Calu3 (cell line): ENCODE measurements around the gene FABP3. TPM values are rescaled to one million over a fixed set of nuclear protein-coding genes. Genes with fewer than 3 reads are reported as not detected.

Experiments used
- BruUV-seq: library from RNA; stranded (reverse); fragments of 400-500 nt; replicated peaks from 2 replicates; lab custom pipeline; 2021; lab: Mats Ljungman, UMichigan
- CTCF ChIA-PET: fragments of 300-600 bp; sonication (Branson Sonifier 250); formaldehyde crosslinking; loops from one replicate; lab custom pipeline; 2022; ENCODE audit warnings: antibody characterized with exemption; lab: Charles Lee
- DNase-seq: peaks from one replicate; pipeline ENCODE4 v3.0.0; 2022
- H3K27ac Mint-ChIP-seq: one replicate; pipeline ENCODE4 v1.8.0; 2022; ENCODE audit warnings: mixed read lengths; ENCODE audit not compliant: unreplicated experiment
- H3K27me3 Mint-ChIP-seq: one replicate; pipeline ENCODE4 v1.8.0; 2022; ENCODE audit warnings: mixed read lengths; ENCODE audit not compliant: unreplicated experiment
- H3K36me3 Mint-ChIP-seq: one replicate; pipeline ENCODE4 v1.8.0; 2022; ENCODE audit warnings: mild to moderate bottlenecking, moderate library complexity, mixed read lengths; ENCODE audit not compliant: insufficient read depth, unreplicated experiment
- H3K4me1 Mint-ChIP-seq: one replicate; pipeline ENCODE4 v1.8.0; 2022; ENCODE audit warnings: mild to moderate bottlenecking, low read depth, mixed read lengths; ENCODE audit not compliant: unreplicated experiment
- H3K4me3 Mint-ChIP-seq: one replicate; pipeline ENCODE4 v1.8.0; 2022; ENCODE audit warnings: mild to moderate bottlenecking, low read depth, moderate library complexity, mixed read lengths; ENCODE audit not compliant: unreplicated experiment
- H3K9me3 Mint-ChIP-seq: one replicate; pipeline ENCODE4 v1.8.0; 2022; ENCODE audit warnings: low read depth, mixed read lengths; ENCODE audit not compliant: unreplicated experiment
- intact Hi-C: fragments of 100-400 bp; cut with micrococcal nuclease; formaldehyde crosslinking; loops from one replicate; pipeline ENCODE4 v1.10.0; 2022; ENCODE audit not compliant: unreplicated experiment
- total RNA-seq: library from RNA; stranded (reverse); gene quantifications from 2 replicates; pipeline ENCODE4 v1.2.3, GENCODE V29; 2022
- TF ChIP-seq, protein P1 (sequence below): fragments of 200-600 bp; IDR thresholded peaks from one replicate; pipeline ENCODE4 v1.8.0; 2022; ENCODE audit warnings: antibody characterized with exemption; ENCODE audit not compliant: unreplicated experiment

The FABP3 gene
- total RNA-seq, 1 experiment from 2014 or later, result not detected

DNA sequence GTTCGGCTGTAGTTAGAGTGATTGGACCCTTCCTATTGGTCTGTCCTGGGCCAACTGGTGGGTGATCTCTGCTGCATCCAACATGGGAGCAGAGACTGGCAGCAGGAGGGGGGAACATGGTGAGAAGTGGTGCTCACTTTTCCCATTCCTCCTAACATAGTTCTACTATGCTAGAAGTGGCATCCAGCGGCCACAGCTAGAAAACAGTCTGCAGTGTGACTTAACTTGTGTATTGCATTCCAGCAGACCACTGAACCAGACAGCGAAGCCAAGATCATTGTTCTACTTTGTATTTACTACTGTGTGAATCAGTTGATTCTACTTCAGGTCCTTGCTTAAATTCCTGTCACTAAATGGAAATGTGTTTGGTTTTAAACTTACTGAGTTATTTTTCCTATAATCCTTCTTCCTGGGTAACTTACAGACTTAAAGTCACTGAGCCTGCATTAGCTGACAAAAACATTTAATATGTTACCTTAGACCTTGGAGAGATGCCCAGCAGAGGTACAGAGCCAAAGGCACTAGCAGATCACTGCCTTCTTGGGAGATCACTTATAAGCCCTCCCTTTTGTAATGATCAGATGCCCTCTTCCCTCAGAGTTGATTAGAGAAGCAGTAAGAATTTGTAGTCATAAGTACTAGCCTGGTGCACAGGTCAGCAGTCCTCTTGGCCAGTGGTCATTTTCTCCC, 8.2 kb downstream of the FABP3 start:
- Mint-ChIP-seq H3K4me3 (no peak overlapping the region), H3K27me3 (no peaks in the 10 kb centered on the region), H3K4me1 (no peaks in the 10 kb centered on the region), H3K27ac (no peak overlapping the region), H3K9me3 (no peaks in the 10 kb centered on the region), H3K36me3 (peaks cover 5% of the 10 kb centered on the region)
- DNase-seq, result no peak
- TSS peak; percentile 60 for BruUV-seq
- intact Hi-C loops, result no loop called here
- TF ChIP-seq, protein P1, sequence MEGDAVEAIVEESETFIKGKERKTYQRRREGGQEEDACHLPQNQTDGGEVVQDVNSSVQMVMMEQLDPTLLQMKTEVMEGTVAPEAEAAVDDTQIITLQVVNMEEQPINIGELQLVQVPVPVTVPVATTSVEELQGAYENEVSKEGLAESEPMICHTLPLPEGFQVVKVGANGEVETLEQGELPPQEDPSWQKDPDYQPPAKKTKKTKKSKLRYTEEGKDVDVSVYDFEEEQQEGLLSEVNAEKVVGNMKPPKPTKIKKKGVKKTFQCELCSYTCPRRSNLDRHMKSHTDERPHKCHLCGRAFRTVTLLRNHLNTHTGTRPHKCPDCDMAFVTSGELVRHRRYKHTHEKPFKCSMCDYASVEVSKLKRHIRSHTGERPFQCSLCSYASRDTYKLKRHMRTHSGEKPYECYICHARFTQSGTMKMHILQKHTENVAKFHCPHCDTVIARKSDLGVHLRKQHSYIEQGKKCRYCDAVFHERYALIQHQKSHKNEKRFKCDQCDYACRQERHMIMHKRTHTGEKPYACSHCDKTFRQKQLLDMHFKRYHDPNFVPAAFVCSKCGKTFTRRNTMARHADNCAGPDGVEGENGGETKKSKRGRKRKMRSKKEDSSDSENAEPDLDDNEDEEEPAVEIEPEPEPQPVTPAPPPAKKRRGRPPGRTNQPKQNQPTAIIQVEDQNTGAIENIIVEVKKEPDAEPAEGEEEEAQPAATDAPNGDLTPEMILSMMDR, result no peak
- CTCF ChIA-PET, result interaction anchor here (0.7 kb wide), 1 partner anchor 143 kb away, joined by 3 read pairs; no protein-coding TSS in a partner anchor

DNA sequence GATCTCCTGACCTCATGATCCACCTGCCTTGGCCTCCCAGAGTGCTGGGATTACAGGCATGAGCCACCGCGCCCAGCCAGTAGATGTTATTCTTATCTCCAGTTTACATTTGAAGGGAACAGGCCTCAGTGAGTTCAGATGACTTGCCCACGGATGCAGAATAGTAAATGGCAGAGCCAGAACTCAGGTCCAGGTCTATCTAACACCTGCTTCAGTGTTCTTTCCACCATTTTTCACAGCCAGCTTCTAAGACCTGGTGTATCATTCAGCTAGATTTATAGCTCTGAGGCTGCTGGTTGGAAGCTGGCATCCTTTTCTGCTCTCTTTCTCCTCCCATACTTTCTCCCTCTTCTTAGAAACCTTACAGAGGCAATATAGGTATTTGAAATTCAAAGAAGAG, 10.8 kb downstream of the FABP3 start:
- H3K36me3 Mint-ChIP-seq, result peaks cover 5% of the 10 kb centered on the region
- no TSS peak for BruUV-seq
- no peaks in the 10 kb centered on the region for H3K27me3 Mint-ChIP-seq
- intact Hi-C loops, result no loop called here
- no peak overlapping the region for H3K4me3 Mint-ChIP-seq
- CTCF ChIA-PET, result interaction anchor here (0.6 kb wide), 1 partner anchor 99 kb away, joined by 5 read pairs; no protein-coding TSS in a partner anchor
- no peak for DNase-seq
- no peak overlapping the region for H3K27ac Mint-ChIP-seq
- TF ChIP-seq, protein P1, result no peak
- H3K4me1 Mint-ChIP-seq, result no peaks in the 10 kb centered on the region
- no peaks in the 10 kb centered on the region for H3K9me3 Mint-ChIP-seq

DNA sequence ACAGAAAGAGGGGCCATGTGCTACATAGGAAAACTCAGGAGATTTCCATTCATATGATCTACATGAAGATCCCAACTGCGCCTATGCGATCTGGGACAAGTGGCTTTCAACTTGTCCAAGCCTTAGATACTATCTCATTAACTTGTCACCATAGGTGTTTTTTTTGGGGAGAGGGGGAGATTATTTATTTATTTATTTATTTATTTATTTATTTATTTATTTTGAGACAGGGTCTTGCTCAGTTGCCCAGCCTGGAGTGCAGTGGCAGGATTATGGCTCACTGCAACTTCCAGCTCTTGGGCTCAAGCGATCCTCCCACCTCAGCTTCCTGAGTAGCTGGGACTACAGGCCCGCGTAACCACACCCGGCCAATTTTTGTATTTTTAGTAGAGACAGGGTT, 11.3 kb downstream of the FABP3 start:
- BruUV-seq, result no TSS peak
- no peaks in the 10 kb centered on the region for H3K27me3 Mint-ChIP-seq
- H3K36me3 Mint-ChIP-seq, result peaks cover 5% of the 10 kb centered on the region
- no peak overlapping the region for H3K4me3 Mint-ChIP-seq
- CTCF ChIA-PET, result no interaction called here
- H3K9me3 Mint-ChIP-seq, result no peaks in the 10 kb centered on the region
- TF ChIP-seq, protein P1, result no peak
- no peak overlapping the region for H3K27ac Mint-ChIP-seq
- no peaks in the 10 kb centered on the region for H3K4me1 Mint-ChIP-seq
- DNase-seq, result no peak
- intact Hi-C loops, result no loop called here

DNA sequence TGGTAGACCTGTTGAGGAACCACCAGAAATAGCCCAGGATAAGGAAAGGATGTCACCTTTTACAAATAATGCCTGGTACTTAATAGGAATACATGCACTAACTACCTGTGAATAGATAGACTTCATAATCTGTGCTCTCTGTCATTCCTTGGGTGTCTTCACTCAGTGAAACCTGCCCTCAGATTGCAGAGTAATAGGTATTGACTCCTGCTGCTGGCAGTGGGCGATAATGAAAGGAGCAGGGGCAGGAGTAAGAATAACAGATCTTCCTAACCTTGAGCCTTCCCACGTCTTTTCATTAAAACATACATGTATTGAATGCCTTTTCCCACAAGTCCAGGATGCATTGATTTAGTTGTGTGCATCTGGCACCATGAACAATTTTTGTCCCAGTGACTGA, 16.4 kb downstream of the FABP3 start:
- H3K9me3 Mint-ChIP-seq, result no peaks in the 10 kb centered on the region
- H3K4me1 Mint-ChIP-seq, result no peaks in the 10 kb centered on the region
- CTCF ChIA-PET, result no interaction called here
- no peak overlapping the region for H3K27ac Mint-ChIP-seq
- H3K27me3 Mint-ChIP-seq, result no peaks in the 10 kb centered on the region
- H3K4me3 Mint-ChIP-seq, result no peak overlapping the region
- no peaks in the 10 kb centered on the region for H3K36me3 Mint-ChIP-seq
- no peak for DNase-seq
- intact Hi-C loops, result no loop called here
- BruUV-seq, result no TSS peak
- TF ChIP-seq, protein P1, result no peak
